NCI-H2081 treated with DMSO at 0.1 percent for 48 hours (cell line): ENCODE data around the gene ARHGDIA.
A peak's percentile ranks its signal among the peaks of the same experiment; 100 is the strongest.
"Not testable (repeated sequence)": the region's sequence is repeated elsewhere in the genome, so short reads cannot be mapped to it uniquely, and the experiment has no call there.

ENCODE experiments used
- DNase-seq: peaks from one replicate; lab custom pipeline; 2025; lab: John Stamatoyannopoulos, UW

The ARHGDIA gene

DNA sequence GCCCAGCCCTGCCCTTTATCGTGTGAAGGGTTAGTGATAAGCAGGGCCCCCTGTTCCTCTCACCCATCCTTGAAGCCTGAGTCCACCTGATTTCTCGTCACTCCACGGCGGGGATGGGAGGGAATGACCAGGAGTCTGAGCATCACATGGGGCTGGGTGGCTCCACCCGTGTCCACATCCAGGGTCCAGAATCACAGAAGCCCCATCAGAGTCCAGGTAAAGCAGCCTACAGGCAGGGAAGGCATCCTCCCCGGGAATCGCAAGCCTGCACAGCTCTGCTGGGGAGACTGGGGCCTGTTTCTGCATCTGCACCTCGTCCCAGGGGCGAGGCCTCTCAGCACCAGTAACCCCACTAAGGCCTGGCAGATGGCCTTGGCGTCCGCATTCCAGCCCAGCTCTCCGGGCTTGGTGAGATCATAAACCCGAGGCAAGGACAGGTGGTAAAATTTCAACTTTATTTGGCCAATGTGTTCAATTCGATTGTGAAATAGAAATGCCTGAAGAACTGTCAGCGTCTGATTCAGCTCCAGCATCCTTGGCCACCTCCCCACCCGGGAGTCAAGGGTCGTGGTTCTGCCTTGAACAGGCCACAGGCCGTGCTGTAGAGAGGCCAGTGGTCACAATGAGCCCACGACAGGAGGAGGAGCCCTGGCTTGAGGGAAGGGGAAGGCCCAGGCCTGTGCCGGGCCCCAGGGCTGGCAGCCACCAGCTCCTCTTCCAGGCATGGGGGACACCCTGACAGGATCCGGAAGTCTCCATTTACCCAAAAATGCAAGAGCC is 28.2 kb downstream of the ARHGDIA start:
- no peak for DNase-seq

- DNase-seq = no peak
Observed at GRCh38 chr17:81842378-81842724, 28.8 kb downstream of the ARHGDIA start.

DNA sequence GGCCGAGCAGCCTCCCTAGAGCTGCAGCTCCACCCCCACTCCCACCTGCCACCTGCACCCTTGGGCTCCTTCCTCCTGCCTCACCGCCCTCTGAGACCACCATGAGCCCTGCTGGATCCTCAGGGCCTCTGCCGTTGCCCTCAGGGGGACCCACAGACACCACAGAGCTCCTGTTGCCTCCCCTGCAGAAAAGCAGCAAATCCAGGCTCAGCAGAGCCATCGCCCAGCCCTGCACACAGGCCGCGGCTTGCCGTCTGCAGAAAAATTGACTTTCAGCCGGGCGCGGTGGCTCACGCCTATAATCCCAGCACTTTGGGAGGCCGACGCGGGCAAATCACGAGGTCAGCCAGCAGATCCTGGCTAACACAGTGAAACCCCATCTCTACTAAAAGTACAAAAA is 29.3 kb downstream of the ARHGDIA start:
- DNase-seq = no peak

DNA sequence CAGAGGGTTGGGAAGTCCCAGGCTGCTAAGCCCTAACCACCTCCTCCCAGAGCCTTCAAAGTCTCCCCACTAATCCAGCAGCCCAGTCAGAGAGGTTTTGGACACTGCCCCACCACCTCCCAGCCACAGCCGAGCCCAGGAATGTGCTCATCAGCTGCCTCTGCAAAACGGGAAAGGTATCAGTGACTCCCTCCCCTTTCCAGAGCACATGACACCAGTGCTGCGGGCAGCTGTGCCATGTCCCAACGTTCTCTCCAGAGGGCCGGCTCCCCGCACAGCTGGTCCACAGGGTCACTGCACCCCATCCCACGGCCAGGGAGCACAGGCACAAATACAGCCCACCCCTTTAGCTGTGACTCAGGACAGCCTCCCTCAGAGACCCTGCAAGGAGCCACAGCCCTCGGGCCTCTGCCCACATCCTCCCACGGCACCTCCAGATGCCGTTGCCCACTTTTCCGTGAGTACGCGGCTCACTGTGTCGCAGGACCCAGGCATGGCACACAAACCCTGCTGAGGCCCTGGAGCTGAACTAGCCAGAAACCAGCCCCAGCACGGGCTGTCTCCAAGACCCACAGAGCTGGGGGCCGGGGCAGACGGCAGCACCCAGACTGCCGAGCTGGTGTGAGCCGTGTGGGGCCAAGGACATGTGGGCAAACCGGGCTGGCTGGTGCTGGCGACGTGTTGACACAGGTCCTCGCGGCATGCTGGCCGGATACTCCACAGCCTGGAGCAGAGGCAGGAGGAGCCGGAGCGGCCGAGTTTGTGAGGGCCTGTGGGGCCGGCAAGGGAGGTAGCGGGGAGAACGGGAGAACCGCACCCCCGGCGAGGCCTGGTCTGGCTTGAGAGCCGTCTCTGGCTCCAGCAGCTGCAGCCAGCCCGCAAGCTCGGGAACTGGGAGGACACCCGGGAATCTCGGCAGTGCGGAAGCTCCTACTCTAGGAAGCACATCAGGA is 30.0 kb downstream of the ARHGDIA start:
- DNase-seq = no peak

DNA sequence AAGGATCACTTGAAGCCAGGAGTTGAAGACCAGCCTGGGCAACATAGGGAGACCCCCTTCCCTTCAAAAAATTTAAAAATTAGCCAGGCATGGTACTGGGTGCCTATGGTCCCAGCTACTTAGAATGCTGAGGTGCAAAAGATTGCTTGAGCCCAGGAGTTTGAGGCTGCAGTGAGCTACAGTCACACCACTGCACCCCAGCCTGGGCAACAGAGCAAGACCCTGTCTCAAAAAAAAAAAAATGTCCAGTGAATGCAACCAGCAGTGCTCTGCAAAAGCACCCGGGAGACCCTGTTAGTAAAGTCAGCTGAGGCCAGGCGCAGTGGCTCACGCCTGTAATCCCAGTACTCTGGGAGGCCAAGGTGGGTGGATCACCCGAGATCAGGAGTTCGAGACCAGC is 31.1 kb downstream of the ARHGDIA start:
- not testable (repeated sequence) for DNase-seq

- no peak for DNase-seq
Observed at GRCh38 chr17:81839301-81839700, 31.8 kb downstream of the ARHGDIA start.

DNA sequence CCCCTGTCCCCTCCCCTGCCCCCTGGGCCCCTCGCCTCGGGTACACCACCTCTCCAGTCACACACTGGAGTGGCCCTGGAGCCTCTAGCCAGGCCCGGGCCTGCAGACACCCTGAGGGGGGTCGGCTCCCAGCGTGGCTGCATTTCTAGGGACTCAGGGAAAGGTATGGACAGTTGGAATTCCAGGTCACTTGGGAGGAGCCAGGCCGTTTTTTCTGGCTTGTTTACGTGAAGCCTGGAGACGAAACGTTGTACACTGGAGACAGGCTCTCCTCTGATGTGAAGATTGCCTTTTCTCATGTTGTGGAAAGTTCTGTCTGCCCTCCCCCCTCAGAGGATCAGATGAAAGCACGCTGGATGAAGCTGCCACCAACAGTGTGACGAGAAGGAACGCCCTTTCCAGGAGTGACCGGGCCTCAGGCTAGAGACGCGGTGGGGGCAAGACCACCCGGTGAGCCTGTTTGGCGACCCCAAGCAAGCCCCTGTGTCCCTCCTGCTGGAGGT is 32.3 kb downstream of the ARHGDIA start:
- no peak for DNase-seq

DNA sequence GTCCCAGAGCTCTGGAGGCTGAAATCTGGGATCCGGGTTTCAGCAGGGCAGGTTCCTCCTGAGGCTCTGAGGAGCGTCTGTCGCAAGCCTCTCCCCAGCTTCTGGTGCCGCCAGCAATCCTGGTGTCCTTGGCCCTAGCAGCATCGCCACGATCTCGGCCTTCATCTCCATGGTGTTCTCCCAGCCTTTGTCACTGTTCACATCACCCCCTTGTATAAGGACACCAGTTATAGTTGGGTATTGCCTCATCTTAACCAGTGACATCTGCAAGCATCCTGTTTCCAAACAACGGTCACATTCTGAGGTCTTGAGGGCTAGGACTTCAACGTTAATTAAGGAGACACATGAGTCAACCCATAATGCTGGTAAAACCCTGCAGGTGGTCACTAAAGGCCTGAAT is 33.5 kb downstream of the ARHGDIA start:
- DNase-seq = no peak

- no peak for DNase-seq
Observed at GRCh38 chr17:81834831-81835267, 36.3 kb downstream of the ARHGDIA start, which contains the start of gene PPP1R27. Gene PPP1R27, minus strand, starts transcription at chr17:81835050. Its CDS starts 97 bp downstream, at chr17:81834953.

- DNase-seq = no peak
Observed at GRCh38 chr17:81833921-81834830, 37.0 kb downstream of the ARHGDIA start.

DNA sequence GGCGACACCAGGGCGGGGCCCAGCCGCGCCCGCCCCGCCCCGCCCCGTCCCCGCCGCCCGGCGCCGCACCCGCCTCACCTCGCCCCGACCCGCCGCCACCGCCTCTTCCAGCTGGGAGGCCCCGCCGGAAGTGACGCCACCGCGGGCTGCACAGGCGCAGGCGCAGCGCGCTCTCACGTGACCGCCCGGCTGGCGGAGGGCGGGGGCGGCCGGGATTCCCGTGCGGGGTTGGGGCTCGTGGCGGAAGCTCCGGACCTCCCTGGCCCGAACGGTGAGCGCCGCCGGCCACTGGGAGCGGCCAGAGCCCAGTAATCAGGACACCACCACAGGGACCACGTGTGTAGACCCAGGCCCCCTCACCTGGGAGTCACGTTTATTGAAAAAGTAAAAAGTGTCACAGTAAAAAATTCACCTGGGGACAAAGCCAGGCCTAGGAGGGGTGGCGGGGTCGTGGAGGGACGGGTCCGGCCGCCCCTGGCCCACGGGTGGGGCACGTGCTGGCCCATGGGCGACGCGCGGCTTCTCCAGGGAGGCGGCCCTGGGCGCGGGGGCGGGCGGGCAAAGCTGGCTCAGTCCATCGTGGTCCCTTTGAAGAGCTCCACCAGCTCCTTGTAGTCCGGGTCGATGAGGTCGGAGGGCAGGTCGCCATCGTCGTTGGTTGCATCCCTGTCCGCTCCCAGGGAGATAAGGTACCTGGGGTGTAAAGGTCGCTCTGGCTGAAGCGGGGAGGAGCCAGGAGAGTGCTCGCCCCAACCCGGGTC is 37.8 kb downstream of the ARHGDIA start, which contains the start of gene MCRIP1:
MCRIP1 (minus strand) TSS at position 132 of the 761 bp plus-strand sequence. CDS start 8,785 bp downstream, outside the sequence.
- peak; percentile 76 for DNase-seq

GRCh38 chr17:81832608-81833159 is 38.5 kb downstream of the ARHGDIA start:
- no peak for DNase-seq

DNA sequence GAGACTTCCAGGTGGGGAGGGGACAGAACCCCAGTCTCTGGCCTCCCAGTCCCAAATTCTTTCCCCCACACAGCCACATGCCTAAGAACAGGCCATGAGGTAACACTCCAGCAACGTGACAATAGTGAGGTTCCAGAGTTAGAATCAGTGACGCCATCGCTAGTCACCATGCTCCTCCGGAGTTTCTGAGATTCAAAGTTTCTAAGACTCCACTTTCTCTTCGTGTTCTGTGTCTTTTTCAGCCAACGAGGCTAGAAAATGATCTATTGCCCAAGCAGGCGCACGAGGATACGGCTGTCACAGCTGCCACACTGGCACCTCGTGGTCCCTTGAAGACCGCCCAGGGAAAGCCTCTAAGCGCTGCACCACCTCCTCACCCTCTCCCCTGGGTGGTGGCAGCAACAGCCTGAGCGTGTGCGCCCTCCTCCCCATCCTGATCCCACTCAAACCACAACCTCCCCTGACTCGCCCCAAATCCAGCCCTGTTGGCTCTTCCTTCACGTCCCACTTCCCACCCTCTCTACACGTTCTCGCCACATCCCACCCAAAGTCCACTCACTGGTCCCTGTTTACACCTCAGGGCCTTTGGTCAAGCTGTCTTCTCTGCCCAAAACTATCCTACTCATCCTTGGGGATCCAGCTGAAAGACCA is 39.1 kb downstream of the ARHGDIA start:
- DNase-seq = no peak

- no peak for DNase-seq
Observed at GRCh38 chr17:81831563-81831956, 39.6 kb downstream of the ARHGDIA start.

GRCh38 chr17:81829858-81830257 is 41.3 kb downstream of the ARHGDIA start:
- no peak for DNase-seq

DNA sequence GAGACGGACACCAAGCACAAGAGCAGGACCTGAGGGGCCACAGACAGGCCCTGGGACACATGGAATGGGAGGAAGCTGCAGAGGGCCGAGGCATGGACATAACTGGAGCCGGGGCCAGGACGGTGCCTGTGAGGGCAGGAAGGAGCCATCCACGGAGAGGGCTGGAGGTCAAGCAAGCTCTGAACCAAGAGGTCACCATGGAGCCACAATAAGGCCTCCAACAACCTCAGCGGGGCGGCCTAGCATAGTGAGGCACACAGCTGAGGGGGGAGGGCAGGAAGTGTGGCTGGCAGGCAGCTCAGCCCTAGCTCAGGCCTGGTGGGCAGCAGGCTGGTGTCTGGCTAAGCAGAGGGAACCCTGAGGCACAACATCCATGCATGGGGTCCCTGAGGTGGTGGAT is 42.5 kb downstream of the ARHGDIA start:
- no peak for DNase-seq

DNA sequence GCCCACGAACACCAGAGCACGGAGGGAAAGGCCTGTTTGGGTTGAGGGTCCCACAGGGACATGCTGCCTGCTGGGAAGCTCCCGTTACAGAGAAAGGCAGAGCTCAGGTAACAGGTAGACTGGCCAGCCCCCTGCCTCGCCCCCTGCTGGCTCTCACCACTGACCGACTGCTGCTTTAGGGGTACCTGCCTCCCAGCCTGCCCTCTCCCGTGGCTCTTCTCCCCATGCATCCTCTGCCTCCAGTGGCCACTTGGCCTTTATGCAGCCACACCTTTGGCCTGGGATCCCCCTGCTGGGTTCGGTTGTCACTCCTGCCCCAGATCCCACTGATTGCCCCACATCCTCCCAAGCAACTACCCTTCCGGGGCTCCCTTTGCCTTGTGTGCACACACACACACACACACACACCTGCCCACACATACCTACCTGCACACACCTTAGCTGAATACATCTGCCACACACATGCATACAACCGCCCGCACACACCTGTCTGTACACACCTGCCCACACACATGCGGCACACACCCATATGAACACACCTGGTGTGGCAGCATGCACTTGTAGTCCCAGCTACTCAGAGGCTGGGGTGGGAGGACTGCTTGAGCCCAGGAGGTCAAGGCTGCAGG is 45.2 kb downstream of the ARHGDIA start:
- DNase-seq = no peak

DNA sequence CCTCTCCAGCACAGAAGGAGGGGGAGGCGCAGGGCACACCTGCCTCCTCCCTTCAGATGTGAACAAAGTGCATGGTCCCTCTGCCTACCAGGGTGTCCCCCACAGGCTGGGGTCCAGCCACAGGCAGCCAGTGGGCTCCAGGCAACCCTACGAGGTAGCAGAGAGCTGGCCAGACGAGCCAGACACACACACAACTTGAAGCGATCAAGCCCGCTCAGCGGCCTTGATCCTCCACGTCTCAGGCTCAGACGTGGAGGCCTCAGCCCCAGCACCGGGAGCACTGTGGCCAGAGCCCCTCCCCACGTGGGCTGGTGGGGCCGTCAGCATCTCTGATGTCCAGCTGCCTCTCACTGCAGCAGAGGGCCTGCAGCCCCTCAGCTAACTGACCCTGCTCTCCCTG is 46.5 kb downstream of the ARHGDIA start:
- no peak for DNase-seq

DNA sequence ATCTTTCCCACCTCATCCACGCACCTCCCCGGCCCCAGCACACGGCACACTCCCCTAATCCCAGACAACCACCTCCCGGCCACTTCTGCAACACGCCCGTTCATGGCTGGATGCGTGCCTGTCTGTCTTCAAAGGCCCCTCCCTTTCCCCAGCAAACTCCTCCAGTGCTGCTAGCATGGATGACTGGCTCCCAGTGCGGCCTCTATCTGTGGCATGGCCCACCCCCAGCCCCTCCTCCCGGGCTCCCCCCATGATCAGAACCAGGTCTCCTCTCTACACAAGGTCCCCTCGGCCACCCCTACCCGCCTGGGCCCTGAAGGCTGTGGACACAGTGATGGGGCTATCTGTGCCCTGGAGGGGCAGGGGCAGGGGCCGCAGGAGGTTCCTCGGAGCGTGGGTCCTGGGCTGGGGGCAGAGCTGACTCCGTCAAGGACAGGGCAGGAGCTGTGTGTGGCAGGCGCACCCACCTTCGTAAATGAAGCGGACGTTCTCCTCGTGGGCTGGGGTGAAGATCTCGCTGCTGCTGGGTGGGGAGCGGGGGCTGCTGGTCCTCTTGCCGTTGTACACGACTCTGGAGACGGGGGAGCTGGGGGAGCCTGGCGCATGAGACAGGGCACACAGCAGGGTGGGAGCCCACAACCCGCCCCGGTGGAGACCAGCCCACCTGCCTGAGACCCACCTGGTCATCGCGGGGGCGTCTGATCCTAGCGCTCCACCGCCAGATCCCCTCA is 47.2 kb downstream of the ARHGDIA start:
- no peak for DNase-seq
